G401 (cell line): ENCODE measurements around the gene TMEM126B. TPM values are rescaled to one million over a fixed set of nuclear protein-coding genes. Genes with fewer than 3 reads are reported as not detected.
"Not testable (repeated sequence)": the region's sequence is repeated elsewhere in the genome, so short reads cannot be mapped to it uniquely, and the experiment has no call there.

Experiments used
- DNase-seq: peaks from one replicate; pipeline ENCODE4 v3.0.0-alpha.2; 2015; ENCODE audit warnings: low spot score
- in situ Hi-C: cut with HindIII; loops from 2 replicates; pipeline ENCODE4 v1.10.0; 2016; ENCODE audit warnings: low sequenced_read_pairs, mixed read lengths
- total RNA-seq: library from RNA; depleted of rRNA; stranded (reverse); fragments of >200 nt; shearing (Covaris generic); gene quantifications from 2 replicates; pipeline ENCODE4 v1.2.3, GENCODE V29; 2014

TMEM126B gene
- total RNA-seq, 1 experiment from 2014 or later = 163 TPM

DNA sequence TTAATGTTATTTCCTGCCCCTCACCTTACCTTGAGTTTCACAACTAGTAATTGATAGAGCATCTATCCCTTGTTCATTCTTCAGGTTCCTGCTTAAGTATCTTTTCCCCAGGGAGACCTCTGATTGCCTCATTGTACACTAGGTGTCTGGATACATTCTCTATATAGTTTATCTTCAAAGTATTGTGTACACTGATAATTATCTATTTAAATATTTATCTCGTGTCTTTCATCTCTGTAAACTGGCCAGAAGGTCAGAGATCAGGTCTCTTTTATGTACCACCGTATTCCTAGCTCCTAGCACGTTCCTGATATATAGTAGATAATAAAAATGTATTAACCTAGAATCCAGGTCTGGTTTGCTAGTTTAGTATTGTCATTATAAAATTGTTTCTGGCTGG lies 6.4 kb downstream of the TMEM126B start:
- DNase-seq = no peak
- in situ Hi-C loops = no loop called here

DNA sequence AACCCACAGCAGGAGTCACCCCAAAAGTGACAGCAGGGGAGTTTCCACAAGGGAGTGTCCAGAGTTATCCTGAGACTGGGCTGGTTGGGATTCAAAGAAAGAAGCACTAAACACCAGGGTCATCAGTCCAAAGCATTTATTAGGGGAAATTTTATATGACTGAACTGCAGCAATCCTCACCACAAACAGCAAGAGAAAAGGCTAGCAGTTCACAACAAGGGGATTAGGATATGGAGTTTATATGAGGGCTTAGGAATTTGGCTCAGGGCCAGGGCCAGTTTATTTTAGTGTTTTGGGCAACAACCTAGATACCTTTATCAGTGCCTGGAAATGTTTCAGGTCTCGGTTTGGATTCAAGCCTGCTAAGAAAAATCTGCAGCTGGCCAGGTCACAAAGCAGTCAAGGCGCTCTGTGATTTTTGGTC lies 14.8 kb downstream of the TMEM126B start:
- no peak for DNase-seq
- in situ Hi-C loops = no loop called here

DNA sequence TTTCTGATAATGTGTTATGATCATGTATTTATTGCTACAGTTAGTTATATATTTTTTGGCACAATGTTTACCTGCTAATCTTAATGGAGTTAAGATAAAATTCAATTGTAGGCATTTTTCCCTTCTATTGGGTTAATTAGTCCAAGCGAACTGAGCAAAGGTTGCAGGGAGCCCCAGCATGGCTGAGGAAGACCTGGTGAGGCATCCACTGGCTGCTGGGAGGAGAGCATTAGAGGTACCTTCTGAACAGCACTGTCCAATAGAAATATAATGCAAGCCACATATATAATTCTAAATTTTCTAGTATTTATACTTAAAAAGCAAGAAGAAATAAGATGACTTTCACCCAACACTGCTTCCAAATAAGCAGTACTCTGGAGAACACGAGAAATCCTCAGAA lies 18.7 kb downstream of the TMEM126B start:
- in situ Hi-C loops = no loop called here
- DNase-seq = no peak

- in situ Hi-C loops = no loop called here
- peak; percentile 93 for DNase-seq
Observed at GRCh38 chr11:85647604-85648299, 19.4 kb downstream of the TMEM126B start, which contains the start of gene TMEM126A. TSS of gene TMEM126A (plus strand) at chr11:85647967. CDS start at chr11:85650256, 2,289 bp downstream.

DNA sequence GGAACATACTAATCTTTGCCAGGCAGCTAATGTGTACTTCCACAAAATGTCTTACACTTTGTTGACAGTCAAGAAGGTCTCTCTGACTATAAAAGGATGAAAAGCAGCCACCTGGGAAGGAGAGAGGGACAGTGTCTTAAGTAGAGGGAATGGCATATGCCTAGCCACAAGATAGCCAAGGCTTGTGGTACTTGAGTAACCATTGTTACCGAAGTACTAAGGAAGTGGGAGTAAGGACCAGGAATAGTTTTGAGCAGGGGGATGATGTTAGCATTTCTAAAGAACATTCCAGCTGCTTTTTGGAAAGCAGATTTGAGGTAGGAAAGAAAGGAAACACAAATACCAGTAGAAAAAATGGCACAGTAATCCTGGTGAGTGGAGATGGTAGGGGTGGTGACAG lies 22.7 kb downstream of the TMEM126B start:
- DNase-seq = no peak
- in situ Hi-C loops = no loop called here

GRCh38 chr11:85652786-85653447 lies 24.5 kb downstream of the TMEM126B start:
- in situ Hi-C loops = no loop called here

GRCh38 chr11:85654343-85654742 lies 25.9 kb downstream of the TMEM126B start:
- in situ Hi-C loops, DNase-seq: not testable (repeated sequence)

More at GRCh38 chr11:85652786-85653447, 24.5 kb downstream of the TMEM126B start:
- no peak for DNase-seq

- DNase-seq = no peak
- in situ Hi-C loops = no loop called here
Observed at GRCh38 chr11:85656777-85657176, 28.4 kb downstream of the TMEM126B start.

GRCh38 chr11:85658180-85658579 lies 29.8 kb downstream of the TMEM126B start:
- no peak for DNase-seq
- in situ Hi-C loops = no loop called here

DNA sequence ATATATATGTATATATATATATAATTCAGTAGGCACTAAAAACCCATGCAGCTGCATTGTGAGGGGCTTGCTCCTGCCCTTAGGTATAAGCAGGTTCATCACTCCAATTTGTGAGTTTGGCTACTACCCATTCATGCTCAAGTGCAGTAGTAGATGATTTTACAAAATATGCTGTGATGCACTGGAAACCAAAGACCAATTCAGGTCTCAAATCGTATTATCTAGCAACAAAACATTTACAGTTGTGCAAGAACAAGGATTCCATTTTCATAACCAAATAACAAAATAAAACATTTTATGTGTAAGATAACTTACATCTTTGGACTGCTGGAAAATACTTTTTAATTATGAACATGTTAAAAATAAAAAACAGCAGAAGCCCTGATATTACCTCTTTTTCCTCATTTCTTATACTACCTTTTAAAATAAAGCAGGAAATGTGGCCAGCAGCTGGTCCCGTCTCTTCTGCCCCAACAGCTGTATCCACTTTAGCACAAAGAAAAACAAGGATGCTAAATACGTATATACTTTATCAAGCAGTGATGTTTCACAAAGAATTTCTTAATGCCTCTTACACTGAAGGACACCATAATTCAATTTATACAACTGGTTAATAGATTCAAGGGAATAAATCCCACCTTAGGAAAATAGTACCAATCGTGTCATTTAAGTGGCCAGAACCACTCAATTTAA lies 33.7 kb downstream of the TMEM126B start:
- no peak for DNase-seq
- in situ Hi-C loops = no loop called here

DNA sequence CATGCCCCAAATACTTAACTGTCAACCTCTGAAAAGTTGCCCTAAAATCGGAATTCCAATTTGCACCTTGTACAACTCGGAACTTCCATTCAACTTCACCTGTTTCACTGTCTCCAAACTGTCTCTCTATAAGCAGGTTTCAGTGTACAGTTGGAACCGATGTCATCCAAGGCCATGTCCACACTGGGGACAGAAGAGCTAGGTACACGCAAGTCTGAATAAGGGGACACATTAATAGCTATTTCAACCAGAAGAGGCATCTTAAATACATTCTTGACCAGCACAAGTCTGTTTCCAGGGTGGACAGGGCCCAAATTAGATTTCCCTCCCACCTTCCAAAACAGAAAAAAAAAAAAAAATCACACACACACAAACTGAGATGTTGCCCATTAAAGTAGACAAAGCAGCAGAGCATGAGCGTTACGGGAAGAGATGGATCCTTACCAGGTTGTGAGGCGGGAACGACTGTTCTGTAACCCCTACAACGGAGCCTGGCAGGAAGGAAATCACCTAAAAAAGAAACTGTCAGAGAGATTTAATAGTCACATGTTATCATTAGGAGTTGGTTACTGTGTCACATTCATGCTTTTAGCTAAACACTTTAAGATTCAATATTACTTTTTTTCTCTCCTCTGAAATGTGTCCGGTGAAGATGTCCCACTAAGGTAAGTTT lies 34.8 kb downstream of the TMEM126B start:
- in situ Hi-C loops = no loop called here
- DNase-seq = no peak

DNA sequence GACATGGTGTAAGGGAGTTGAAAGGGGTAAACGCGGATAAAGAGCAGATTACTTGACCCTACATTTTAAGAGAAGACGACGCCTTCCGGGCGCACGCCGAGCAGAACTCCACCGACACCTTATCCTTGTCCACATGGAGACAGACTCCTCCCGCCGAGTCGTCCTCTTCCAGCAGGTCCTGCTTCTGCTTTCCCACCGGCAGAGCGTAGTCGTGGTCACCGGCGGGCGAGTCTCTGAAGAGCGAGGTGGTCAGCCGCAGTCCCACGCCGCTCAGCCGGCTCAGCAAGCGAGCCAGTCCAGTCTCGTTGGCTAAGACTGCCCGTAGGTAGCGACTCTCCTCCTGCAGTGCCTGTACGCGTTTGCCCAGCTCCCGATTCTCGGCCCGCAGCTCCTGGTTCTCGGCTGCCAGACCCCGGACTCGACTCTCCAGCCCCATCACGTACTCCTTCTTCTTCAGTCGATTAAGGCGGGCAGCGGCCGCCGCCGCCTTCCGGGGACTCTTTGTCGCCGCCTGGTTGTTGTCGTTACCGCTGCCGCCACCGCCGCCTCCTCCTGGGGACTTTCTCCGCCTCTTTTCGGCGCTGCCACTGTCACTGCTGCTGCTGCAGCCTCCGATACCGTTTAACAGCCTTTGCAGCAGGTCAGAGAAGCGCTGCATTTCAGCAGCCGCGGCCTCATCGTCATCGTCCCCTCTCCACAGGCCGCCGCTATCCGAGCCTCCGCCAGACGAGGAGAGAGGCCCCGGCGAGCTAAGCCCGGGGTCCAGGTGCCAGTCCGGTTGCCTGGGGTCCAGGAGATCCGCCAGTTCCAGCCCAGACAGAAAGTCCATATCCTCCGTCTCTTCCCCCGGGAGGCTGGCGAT lies 35.6 kb downstream of the TMEM126B start:
- DNase-seq = peak; percentile 78
- in situ Hi-C loops = no loop called here

DNA sequence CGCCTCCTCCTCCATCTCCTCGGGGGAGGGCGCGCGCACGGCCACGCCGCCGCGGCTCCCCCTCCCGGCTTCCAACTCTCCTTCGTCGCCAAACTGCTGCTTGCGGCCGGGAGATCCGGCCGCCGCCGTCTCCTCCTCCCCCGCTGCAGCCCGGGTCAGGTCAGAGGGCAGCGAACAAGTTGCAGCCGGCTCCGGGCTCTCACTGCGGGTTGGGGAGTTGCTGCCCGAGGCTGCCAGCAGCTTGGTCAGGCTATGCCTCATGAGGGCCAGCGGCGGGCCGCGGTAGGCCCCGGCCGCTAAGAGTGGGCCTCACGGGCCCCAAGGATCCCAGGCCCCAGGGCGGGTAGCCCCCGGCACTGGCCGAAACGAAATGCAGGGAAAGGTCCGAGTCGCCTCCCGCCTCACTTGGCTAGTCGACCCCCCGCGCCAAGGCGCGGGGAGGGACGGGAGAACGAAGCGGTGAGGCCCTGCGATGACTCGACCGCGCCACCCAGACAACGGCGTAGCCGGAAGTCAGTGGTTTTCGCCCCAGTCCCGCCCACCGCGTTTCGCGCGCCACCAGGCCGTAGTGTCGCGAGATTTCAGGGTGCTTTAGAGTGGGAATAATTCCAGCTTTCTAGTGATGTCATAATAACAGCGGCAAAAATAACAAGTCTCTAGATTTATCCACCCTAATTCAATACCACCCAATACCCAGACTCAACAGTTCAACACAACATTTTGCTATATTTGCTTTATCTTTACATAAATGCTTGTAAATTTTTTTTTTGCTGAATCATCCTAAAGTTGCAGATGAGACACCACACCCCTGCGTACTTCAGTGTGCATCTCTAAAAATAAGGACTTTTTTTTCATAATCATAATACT lies 36.5 kb downstream of the TMEM126B start, which contains the start of gene CREBZF:
CREBZF (minus strand) TSS at position 515 of the 867 bp plus-strand sequence; CDS start at position 261, 254 bp downstream.
- DNase-seq = peak; percentile 94
- in situ Hi-C loops = no loop called here

- in situ Hi-C loops = no loop called here
- DNase-seq = no peak
Observed at GRCh38 chr11:85665733-85666132, 37.3 kb downstream of the TMEM126B start.

- DNase-seq = no peak
- in situ Hi-C loops = no loop called here
Observed at GRCh38 chr11:85666687-85667086, 38.3 kb downstream of the TMEM126B start.

DNA sequence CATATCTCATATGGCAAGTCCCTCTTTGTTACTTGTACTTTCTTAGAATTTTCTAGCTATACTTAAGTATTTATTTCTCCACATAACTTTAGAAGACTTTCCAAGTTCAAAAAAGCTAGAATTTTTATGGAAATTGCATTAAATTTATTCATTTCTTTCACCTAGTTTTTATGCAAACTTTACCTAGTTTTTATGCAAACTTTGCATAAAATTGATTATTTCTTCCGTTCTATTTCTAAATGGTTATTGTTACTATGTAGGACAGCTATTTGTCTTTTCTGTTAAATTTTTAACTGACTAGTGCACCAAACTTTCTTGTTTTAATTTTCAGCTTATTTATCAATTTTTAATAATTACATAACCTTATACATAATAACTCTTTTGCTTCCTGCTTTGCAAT lies 39.8 kb downstream of the TMEM126B start:
- in situ Hi-C loops = no loop called here
- DNase-seq = no peak

GRCh38 chr11:85670949-85671663 lies 42.7 kb downstream of the TMEM126B start:
- in situ Hi-C loops, DNase-seq: not testable (repeated sequence)
